Body of pancreas (tissue), 4 donors: ENCODE data around the gene SWSAP1. TPM values are rescaled to one million over a fixed set of nuclear protein-coding genes. Genes with fewer than 3 reads are reported as not detected.

Experiments used
- ATAC-seq: fragments of 150-250 bp; one replicate; pipeline ENCODE4 v1.9.1; 2016
- DNase-seq, 4 donors: peaks; one replicate each; pipeline ENCODE4 v3.0.0-alpha.2; 2019
- H3K27ac ChIP-seq, 4 donors: fragments of 200-600 bp; sonication (generic); 1 replicate in 3 of 4; 2 replicates in 1 of 4; pipeline versions ENCODE4 v1.5.1 to v1.6.1; 2016 to 2019; ENCODE audit warnings: mild to moderate bottlenecking in 1 of 4, mixed read lengths in 1 of 4, moderate library complexity in 1 of 4
- H3K27me3 ChIP-seq, 2 donors: fragments of 200-600 bp; sonication (generic); one replicate each; pipeline ENCODE4 v1.6.0; 2016; ENCODE audit warnings: mild to moderate bottlenecking in 1 of 2
- H3K36me3 ChIP-seq, 2 donors: fragments of 200-600 bp; sonication (generic); replicated peaks in 1 of 2; 2 replicates each; pipeline ENCODE4 v1.5.1; 2016; ENCODE audit warnings: low read depth in 2 of 2; ENCODE audit not compliant: insufficient read depth in 1 of 2
- H3K4me1 ChIP-seq: fragments of 200-600 bp; sonication (generic); one replicate; pipeline ENCODE4 v1.6.0; 2016
- H3K4me3 ChIP-seq, 2 donors: fragments of 200-600 bp; sonication (generic); 1 replicate in 1 of 2; 2 replicates in 1 of 2; pipeline ENCODE4 v1.5.1; 2016 to 2019
- H3K9me3 ChIP-seq, 3 donors: fragments of 200-600 bp; sonication (generic); 1 replicate in 2 of 3; 2 replicates in 1 of 3; pipeline ENCODE4 v1.5.1; 2016
- POLR2A ChIP-seq, 3 donors: fragments of 450-650 bp; IDR thresholded peaks; one replicate each; pipeline ENCODE4 v1.6.1; 2016; ENCODE audit warnings: antibody characterized with exemption in 3 of 3, mild to moderate bottlenecking in 2 of 3
- WGBS, 2 donors: methylation state at CpG; one replicate each; pipeline ENCODE4 v1.1.5; 2017; 5-methylcytosine and 5-hydroxymethylcytosine counted together
- intact Hi-C: fragments of 100-400 bp; cut with DNase I; formaldehyde crosslinking; loops from one replicate; pipeline ENCODE4 v1.15.1; 2023
- small RNA-seq: library from RNA; depleted of rRNA; stranded (forward); fragments of <200 nt; gene quantifications from one replicate; pipeline ENCODE3, GENCODE V24; 2016
- total RNA-seq, 2 donors: library from RNA; depleted of rRNA; stranded (reverse); fragments of >200 nt; gene quantifications; one replicate each; pipeline ENCODE4 v1.1.0, GENCODE V29; 2016
- TF ChIP-seq, protein P1 (sequence below), 7 experiments: fragments of 450-650 bp in 4 of 7; fragments of 200-600 bp in 3 of 7; sonication (generic) in 3 of 7; IDR thresholded peaks; one replicate each; pipeline ENCODE4 v1.5.1; 2016 to 2019; ENCODE audit warnings: antibody characterized with exemption in 7 of 7

Gene SWSAP1
- total RNA-seq, 2 donors from 2014 or later, result 0.78 to 2.0 TPM

DNA sequence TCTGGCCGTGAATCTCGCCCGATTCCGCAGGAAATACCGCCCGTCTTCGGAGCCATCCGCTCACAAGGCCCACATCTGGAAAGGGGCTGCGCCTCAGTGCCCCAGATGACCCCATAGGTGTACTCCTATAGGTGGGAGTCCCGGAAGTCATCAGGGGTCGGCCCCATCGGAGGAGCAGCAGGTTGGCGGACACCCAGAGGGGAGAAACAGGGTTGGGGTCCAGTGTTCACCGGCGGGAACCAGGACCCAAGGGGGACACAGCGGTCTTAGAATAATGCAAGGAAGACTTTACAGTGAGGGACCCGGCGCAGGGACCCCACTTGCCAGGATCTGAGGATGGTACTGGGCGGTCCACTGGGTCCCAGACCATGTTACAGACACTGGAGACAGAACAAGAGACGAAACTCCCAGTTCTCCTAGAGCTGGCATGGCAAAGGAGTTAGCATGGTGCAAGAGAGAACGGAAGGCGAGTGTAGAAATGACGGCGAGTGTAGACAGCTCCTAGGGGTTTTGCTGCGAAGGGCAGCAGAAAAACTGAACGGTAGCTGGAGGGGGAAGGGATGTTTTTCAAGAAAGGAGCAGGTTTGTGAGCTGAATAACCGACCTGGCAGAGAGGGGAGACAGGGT is 48.8 kb downstream of the SWSAP1 start:
- intact Hi-C loops, result no loop called here
- Histone ChIP-seq H3K27me3 (no peaks in the 10 kb centered on the region), H3K4me3 (no peak overlapping the region), H3K27ac (no peak overlapping the region), H3K9me3 (no peaks in the 10 kb centered on the region), H3K36me3 (no peaks in the 10 kb centered on the region), H3K4me1 (peaks cover 44% of the 10 kb centered on the region)
- DNase-seq (no peak), ATAC-seq (no peak)
- 59 to 70% methylated on average over 19 to 25 of the region's 27 CpGs for WGBS, 2 donors
- TF ChIP-seq, protein P1, sequence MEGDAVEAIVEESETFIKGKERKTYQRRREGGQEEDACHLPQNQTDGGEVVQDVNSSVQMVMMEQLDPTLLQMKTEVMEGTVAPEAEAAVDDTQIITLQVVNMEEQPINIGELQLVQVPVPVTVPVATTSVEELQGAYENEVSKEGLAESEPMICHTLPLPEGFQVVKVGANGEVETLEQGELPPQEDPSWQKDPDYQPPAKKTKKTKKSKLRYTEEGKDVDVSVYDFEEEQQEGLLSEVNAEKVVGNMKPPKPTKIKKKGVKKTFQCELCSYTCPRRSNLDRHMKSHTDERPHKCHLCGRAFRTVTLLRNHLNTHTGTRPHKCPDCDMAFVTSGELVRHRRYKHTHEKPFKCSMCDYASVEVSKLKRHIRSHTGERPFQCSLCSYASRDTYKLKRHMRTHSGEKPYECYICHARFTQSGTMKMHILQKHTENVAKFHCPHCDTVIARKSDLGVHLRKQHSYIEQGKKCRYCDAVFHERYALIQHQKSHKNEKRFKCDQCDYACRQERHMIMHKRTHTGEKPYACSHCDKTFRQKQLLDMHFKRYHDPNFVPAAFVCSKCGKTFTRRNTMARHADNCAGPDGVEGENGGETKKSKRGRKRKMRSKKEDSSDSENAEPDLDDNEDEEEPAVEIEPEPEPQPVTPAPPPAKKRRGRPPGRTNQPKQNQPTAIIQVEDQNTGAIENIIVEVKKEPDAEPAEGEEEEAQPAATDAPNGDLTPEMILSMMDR (IDR thresholded peaks at IDR 0.05), result no peak
- no peak for TF ChIP-seq POLR2A (IDR thresholded peaks at IDR 0.05)

DNA sequence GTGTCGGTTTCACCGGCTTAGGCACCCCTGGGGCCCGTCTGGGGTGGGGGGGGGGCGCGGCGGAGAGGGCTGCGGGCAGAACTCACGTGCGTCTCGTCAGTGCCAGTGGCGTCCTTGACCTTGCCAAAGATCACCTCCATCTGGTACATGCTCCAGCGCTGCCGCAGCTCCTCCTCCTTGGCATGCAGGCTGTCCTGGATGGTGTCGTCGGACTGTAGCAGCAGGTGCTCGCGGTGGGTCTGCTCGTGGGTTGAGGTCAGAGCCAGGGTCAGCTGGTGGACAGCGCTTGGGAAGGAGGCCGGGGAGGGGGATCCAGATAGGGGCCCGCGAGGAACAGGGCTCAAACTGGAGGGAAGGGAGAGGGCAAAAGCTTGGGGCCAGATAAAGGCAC is 49.3 kb downstream of the SWSAP1 start:
- peaks cover 44% of the 10 kb centered on the region for H3K4me1 ChIP-seq
- TF ChIP-seq POLR2A (IDR thresholded peaks at IDR 0.05), result no peak
- TF ChIP-seq, protein P1 (IDR thresholded peaks at IDR 0.05), result no peak

More for the DNA sequence above, 49.3 kb downstream of the SWSAP1 start:
- no peak for ATAC-seq
- 10 to 11% methylated on average over 9 to 21 of the region's 22 CpGs for WGBS, 2 donors
- Histone ChIP-seq H3K4me3 (no peak overlapping the region), H3K27me3 (no peaks in the 10 kb centered on the region), H3K27ac (no peak overlapping the region), H3K36me3 (no peaks in the 10 kb centered on the region), H3K9me3 (no peaks in the 10 kb centered on the region)
- DNase-seq, result peak in 1 of 4 donors; percentile 45
- intact Hi-C loops, result no loop called here

Small RNAs within 50 kb of the gene (small RNA-seq; reads per million reads assigned to genes)
- not detected for gene RF00019

Other genes starting within 250 kb of the SWSAP1 start
- 1 to 10 TPM; 1.8 to 6.9 TPM for gene SPC24, start 218.9 kb upstream of the SWSAP1 start, total RNA-seq
- 100 to 1,000 TPM; 133 to 165 TPM for gene KANK2, start 177.1 kb upstream of the SWSAP1 start, total RNA-seq
- gene ANGPTL8, start 135.0 kb upstream of the SWSAP1 start, total RNA-seq, result not detected
- 10 to 100 TPM; 77.1 to 89.2 TPM for gene DOCK6, start 112.1 kb upstream of the SWSAP1 start, total RNA-seq
- gene TSPAN16, start 78.5 kb upstream of the SWSAP1 start, total RNA-seq, result not detected
- 10 to 100 TPM; 47.1 to 51.6 TPM for gene RAB3D, start 35.0 kb upstream of the SWSAP1 start, total RNA-seq
- 100 to 1,000 TPM; 176 to 197 TPM for gene TMEM205, start 28.4 kb upstream of the SWSAP1 start, total RNA-seq
- gene CCDC159, start 28.1 kb upstream of the SWSAP1 start, total RNA-seq, result 10 to 100 TPM; 26.5 to 32.6 TPM
- gene PLPPR2, start 19.2 kb upstream of the SWSAP1 start, total RNA-seq, result 10 to 100 TPM in 1 of 2 donors, 1 to 10 TPM in 1; 9.9 to 30.3 TPM
- gene EPOR, start 9.6 kb downstream of the SWSAP1 start, total RNA-seq, result 10 to 100 TPM; 15.0 to 20.4 TPM
- gene RGL3, start 44.6 kb downstream of the SWSAP1 start, total RNA-seq, result 10 to 100 TPM; 35.0 to 56.0 TPM
- gene ODAD3, start 60.5 kb downstream of the SWSAP1 start, total RNA-seq, result under 1 TPM in 1 of 2 donors, not detected in 1; 0.26 TPM
- gene PRKCSH, start 61.0 kb downstream of the SWSAP1 start, total RNA-seq, result 100 to 1,000 TPM; 134 to 194 TPM
- not detected for gene ELAVL3, start 106.4 kb downstream of the SWSAP1 start, total RNA-seq
- gene ZNF653, start 131.2 kb downstream of the SWSAP1 start, total RNA-seq, result 10 to 100 TPM in 1 of 2 donors, 1 to 10 TPM in 1; 9.6 to 22.1 TPM
- 10 to 100 TPM; 55.8 to 79.1 TPM for gene ECSIT, start 154.5 kb downstream of the SWSAP1 start, total RNA-seq
- gene CNN1, start 164.2 kb downstream of the SWSAP1 start, total RNA-seq, result 10 to 100 TPM; 10.9 to 15.2 TPM
- 10 to 100 TPM; 36.6 TPM for gene ELOF1, start 184.6 kb downstream of the SWSAP1 start, total RNA-seq
- gene ACP5, start 203.0 kb downstream of the SWSAP1 start, total RNA-seq, result 10 to 100 TPM in 1 of 2 donors, 1 to 10 TPM in 1; 8.0 to 22.4 TPM
- 1 to 10 TPM; 4.6 to 8.8 TPM for gene ZNF627, start 222.8 kb downstream of the SWSAP1 start, total RNA-seq